GM19351 (cell line): Measurements from ENCODE around the gene FEZF1.

ENCODE experiments used
- ATAC-seq: cut with Tn5 transposase; IDR thresholded peaks from one replicate; pipeline ENCODE4 v1.9.1; 2021; ENCODE audit warnings: mild to moderate bottlenecking, moderate library complexity; ENCODE audit not compliant: unreplicated experiment

The FEZF1 gene

DNA sequence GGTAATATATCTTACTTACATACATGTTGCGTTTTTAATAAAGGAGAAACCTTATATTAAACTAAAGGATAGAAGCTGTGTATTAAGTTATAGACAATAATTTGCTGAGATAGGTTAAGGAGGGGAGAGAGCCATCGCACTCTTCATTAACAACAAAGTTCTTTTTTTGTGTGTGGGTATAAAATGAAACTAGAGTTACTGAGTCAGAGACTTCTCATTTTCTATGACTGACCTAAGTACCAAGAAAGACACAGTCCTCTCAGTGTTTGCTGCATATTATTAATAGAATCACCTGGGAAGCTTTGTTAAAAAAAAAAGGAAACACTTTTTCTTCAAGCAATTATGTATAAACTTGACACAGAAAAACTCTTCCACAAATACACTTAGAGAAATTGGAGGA is 31.4 kb downstream of the FEZF1 start:
- no peak for ATAC-seq

DNA sequence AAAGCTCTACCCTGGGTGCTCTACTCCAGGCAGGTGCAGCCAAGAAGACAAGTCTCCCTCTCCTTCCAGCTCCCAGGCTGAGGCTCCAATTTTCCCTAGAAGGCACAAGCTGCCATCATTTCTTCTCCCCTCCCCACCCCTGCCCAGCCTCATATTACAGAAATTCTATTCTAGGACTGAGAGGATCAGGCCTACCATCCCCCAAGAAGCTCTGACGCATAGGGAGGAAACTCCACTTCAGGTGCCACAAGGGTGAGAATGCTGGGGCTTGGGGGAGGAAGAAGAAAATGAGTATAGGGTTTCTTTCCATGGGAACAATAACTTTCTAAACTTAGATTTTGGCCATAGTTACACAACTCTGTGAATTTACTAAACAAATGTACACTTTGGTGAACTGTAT is 35.3 kb downstream of the FEZF1 start:
- ATAC-seq: no peak

GRCh38 chr7:122268101-122268500 is 36.4 kb downstream of the FEZF1 start:
- no peak for ATAC-seq

DNA sequence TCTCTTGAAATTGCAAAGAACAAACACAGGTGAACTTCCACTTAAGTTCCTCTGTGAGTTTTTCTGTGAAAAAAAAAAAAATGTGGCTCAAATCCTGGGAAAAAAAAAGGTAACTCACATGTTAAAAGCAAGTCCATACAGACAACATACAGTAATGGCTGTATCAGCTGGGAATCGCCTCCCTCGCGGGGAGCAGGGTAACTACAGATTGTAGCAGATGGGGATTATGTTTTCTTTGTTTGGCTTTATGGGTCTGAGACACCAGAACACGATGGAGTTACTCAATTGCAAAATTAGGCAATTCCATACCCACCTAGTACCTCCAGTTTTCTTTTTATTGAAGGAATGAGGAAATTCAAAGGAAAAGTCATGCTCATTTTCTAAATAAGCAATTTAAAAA is 42.3 kb downstream of the FEZF1 start:
- no peak for ATAC-seq

GRCh38 chr7:122261442-122261841 is 43.1 kb downstream of the FEZF1 start:
- ATAC-seq: no peak

- no peak for ATAC-seq
Measured at GRCh38 chr7:122261016-122261415, 43.5 kb downstream of the FEZF1 start.

GRCh38 chr7:122260336-122260735 is 44.2 kb downstream of the FEZF1 start:
- no peak for ATAC-seq

- no peak for ATAC-seq
Measured at GRCh38 chr7:122258971-122259370, 45.6 kb downstream of the FEZF1 start.

DNA sequence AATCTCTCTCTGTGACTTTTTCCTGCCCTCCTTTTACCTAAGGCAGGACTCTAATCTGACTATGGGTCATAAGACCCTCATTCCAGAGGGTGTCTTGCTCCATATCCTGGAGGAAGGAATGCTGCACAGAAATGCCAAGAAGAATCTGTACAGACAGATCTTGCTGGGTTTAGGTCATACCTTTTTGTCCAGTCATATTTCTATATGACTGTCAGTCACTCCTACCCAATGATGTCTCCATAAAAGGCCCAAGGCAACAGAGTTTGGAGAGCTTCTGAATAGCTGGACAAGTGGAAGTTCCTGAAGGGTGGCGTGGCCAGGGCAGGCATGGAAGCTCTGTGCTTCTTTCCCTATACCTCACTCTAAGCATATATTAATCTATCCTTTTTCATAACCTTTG is 47.5 kb downstream of the FEZF1 start:
- ATAC-seq: no peak

GRCh38 chr7:122256046-122256445 is 48.5 kb downstream of the FEZF1 start:
- no peak for ATAC-seq

DNA sequence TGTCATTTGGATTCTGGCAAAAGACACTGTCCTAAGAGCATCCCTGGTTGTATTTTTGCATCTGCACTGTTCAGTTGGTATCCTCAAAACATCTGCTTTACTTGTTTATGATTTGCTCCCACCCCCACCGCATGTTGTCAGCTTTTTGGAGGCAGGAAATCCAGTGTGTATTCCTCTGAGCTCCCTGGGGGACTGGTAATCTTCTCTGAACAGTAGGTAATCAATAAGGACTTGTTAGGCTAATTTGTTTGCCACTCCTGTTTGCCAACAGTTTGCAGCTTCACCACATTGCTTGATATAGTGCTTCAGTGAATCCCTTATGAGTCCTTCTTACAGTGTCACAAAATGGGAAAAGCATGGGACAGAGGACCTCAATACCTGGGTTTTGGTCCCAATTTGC is 49.1 kb downstream of the FEZF1 start:
- no peak for ATAC-seq
